Endothelial cell of umbilical vein (primary cell): ENCODE results near the gene ATF5. TPM values are rescaled to one million over a fixed set of nuclear protein-coding genes. Genes with fewer than 3 reads are reported as not detected.

Experiments used
- BruUV-seq: library from RNA; stranded (reverse); fragments of 400-500 nt; replicated peaks from 2 replicates; lab custom pipeline; 2021; lab: Mats Ljungman, UMichigan
- CTCF ChIA-PET: fragments of 300-600, 350-600 bp; sonication (Branson Sonifier 250); formaldehyde crosslinking; loops from one replicate; lab custom pipeline; 2021; ENCODE audit warnings: antibody characterized with exemption, inconsistent platforms; lab: Charles Lee
- POLR2A ChIA-PET: fragments of 300-600, 350-600 bp; sonication (Branson Sonifier 250); formaldehyde crosslinking; loops from one replicate; lab custom pipeline; 2021; ENCODE audit warnings: antibody characterized with exemption, inconsistent platforms; lab: Charles Lee
- DNase-seq: peaks from one replicate; pipeline ENCODE4 v3.0.0-alpha.2; 2011; ENCODE audit warnings: low read depth, low spot score
- FAIRE-seq: peaks from 2 replicates; lab custom pipeline; 2011; peaks lifted over from hg19 to GRCh38; lab: Jason Lieb, UNC
- H2AFZ ChIP-seq: 2 replicates; pipeline ENCODE4 v1.6.0; 2012; ENCODE audit warnings: low read depth, low read length, control low read depth, inconsistent platforms
- H3K27ac ChIP-seq: 2 replicates; pipeline ENCODE4 v1.5.1; 2011; ENCODE audit warnings: low read depth, mild to moderate bottlenecking, control low read depth, low read length, moderate library complexity; ENCODE audit not compliant: insufficient read depth
- H3K27me3 ChIP-seq, 2 experiments: 2 replicates each; pipeline versions ENCODE4 v1.6.0 to v1.6.1; 2011; ENCODE audit warnings: low read length in 2 of 2, mixed read lengths in 1 of 2; ENCODE audit not compliant: control insufficient read depth in 2 of 2, insufficient read depth in 2 of 2
- H3K36me3 ChIP-seq, 2 experiments: 2 replicates in 1 of 2; 3 replicates in 1 of 2; pipeline ENCODE4 v1.5.1; 2011; ENCODE audit warnings: low read length in 2 of 2, mild to moderate bottlenecking in 1 of 2, moderate library complexity in 1 of 2; ENCODE audit not compliant: control insufficient read depth in 2 of 2, insufficient read depth in 2 of 2; ENCODE audit errors: extremely low read depth in 1 of 2
- H3K4me1 ChIP-seq: 3 replicates; pipeline ENCODE4 v1.5.1; 2011; ENCODE audit warnings: mild to moderate bottlenecking, low read length; ENCODE audit not compliant: control insufficient read depth, insufficient read depth; ENCODE audit errors: extremely low read depth
- H3K4me2 ChIP-seq: 2 replicates; pipeline ENCODE4 v1.6.1; 2011; ENCODE audit warnings: low read length, control low read depth, mixed read lengths; ENCODE audit not compliant: insufficient read depth
- H3K4me3 ChIP-seq, 3 experiments: fragments of 200-600 bp in 1 of 3; sonication (generic), shearing (Covaris generic) in 1 of 3; replicated peaks in 1 of 3; 2 replicates each; pipeline ENCODE4 v1.5.1; 2011 to 2016; ENCODE audit warnings: control low read depth in 3 of 3, low read length in 3 of 3, mild to moderate bottlenecking in 2 of 3, inconsistent platforms in 1 of 3, low read depth in 1 of 3, moderate library complexity in 1 of 3; ENCODE audit not compliant: insufficient read depth in 1 of 3
- H3K79me2 ChIP-seq: 2 replicates; pipeline ENCODE4 v1.6.0; 2012; ENCODE audit warnings: low read length, inconsistent platforms; ENCODE audit not compliant: control insufficient read depth, insufficient read depth
- H3K9ac ChIP-seq: replicated peaks from 2 replicates; pipeline ENCODE3; 2011; ENCODE audit warnings: low read length, control low read depth; ENCODE audit not compliant: insufficient read depth; ENCODE audit errors: extremely low read depth
- H3K9me1 ChIP-seq: replicated peaks from 3 replicates; pipeline ENCODE4 v1.6.0; 2011; ENCODE audit warnings: mild to moderate bottlenecking, low read length; ENCODE audit not compliant: control insufficient read depth, insufficient read depth; ENCODE audit errors: extremely low read depth
- H3K9me3 ChIP-seq: replicated peaks from 2 replicates; pipeline ENCODE4 v1.5.1; 2012; ENCODE audit warnings: low read length, inconsistent platforms; ENCODE audit not compliant: control insufficient read depth, insufficient read depth
- H4K20me1 ChIP-seq: replicated peaks from 2 replicates; pipeline ENCODE3; 2011; ENCODE audit warnings: mild to moderate bottlenecking, low read length; ENCODE audit not compliant: control insufficient read depth, insufficient read depth; ENCODE audit errors: extremely low read depth
- CTCF ChIP-seq, 2 donors: IDR thresholded peaks; 1 replicate in 1 of 2; 2 replicates in 1 of 2; pipeline ENCODE4 v1.5.1; 2011; ENCODE audit warnings: low read length in 2 of 2, mild to moderate bottlenecking in 2 of 2, moderate library complexity in 2 of 2, control low read depth in 1 of 2, inconsistent platforms in 1 of 2, low read depth in 1 of 2; ENCODE audit not compliant: insufficient read depth in 1 of 2; ENCODE audit errors: extremely low read depth in 1 of 2
- EZH2 ChIP-seq: IDR thresholded peaks from 2 replicates; pipeline ENCODE4 v1.6.1; 2012; ENCODE audit warnings: borderline replicate concordance, low read depth, mild to moderate bottlenecking, moderate library complexity, low read length, inconsistent platforms; ENCODE audit not compliant: severe bottlenecking
- FOS ChIP-seq: IDR thresholded peaks from 2 replicates; pipeline ENCODE4 v1.6.1; 2011; ENCODE audit warnings: mild to moderate bottlenecking, low read length, moderate library complexity, borderline replicate concordance; ENCODE audit not compliant: insufficient read depth
- MYC ChIP-seq: IDR thresholded peaks from one replicate; pipeline ENCODE4 v1.6.1; 2011; ENCODE audit warnings: mild to moderate bottlenecking, low read depth, low read length
- POLR2A ChIP-seq: IDR thresholded peaks from 2 replicates; pipeline ENCODE4 v1.6.1; 2012; ENCODE audit warnings: low read depth, mild to moderate bottlenecking, control low read depth, low read length
- POLR2AphosphoS5 ChIP-seq: IDR thresholded peaks from 2 replicates; pipeline ENCODE4 v1.6.1; 2012; ENCODE audit warnings: low read depth, mild to moderate bottlenecking, control low read depth, low read length, moderate library complexity; ENCODE audit not compliant: insufficient read depth
- dilution Hi-C: fragments of 300-500 bp; cut with MboI; formaldehyde crosslinking; loops from one replicate; pipeline ENCODE4 v1.15.0; 2019; ENCODE audit warnings: low sequenced_read_pairs; ENCODE audit not compliant: extremely low pct_ligation_motif_present
- intact Hi-C: fragments of 100-400 bp; cut with micrococcal nuclease; formaldehyde crosslinking; loops from one replicate; pipeline ENCODE4 v1.10.0; 2022
- polyA plus RNA-seq, 4 experiments: library from polyadenylated mRNA; depleted of rRNA in 3 of 4; stranded (reverse) in 3 of 4; unstranded in 1 of 4; fragments of >200 nt; gene quantifications; 2 replicates each; pipeline versions ENCODE4 v1.2.1 to v1.2.3, GENCODE V29; 2011 to 2012; ENCODE audit warnings: missing spikeins in 1 of 4
- total RNA-seq: library from RNA; stranded (reverse); gene quantifications from 2 replicates; pipeline ENCODE4 v1.2.3, GENCODE V29; 2021

The ATF5 gene
- total and polyA plus RNA-seq, 2 donors (not counting 3 experiments of a cell fraction or from before 2014, with no cell fraction given), result 23.2 to 46.0 TPM

- H3K9me1 ChIP-seq, result no peaks in the 10 kb centered on the region
- dilution Hi-C loops, result no loop called here
- H3K9me3 ChIP-seq, result no peaks in the 10 kb centered on the region
Observed at GRCh38 chr19:49913720-49914119, 15.3 kb upstream of the ATF5 start.

GRCh38 chr19:49915271-49915670, 13.7 kb upstream of the ATF5 start:
- Histone ChIP-seq H3K79me2 (peaks cover 38% of the 10 kb centered on the region), H3K4me3 (no peak overlapping the region), H2AFZ (no peak overlapping the region), H3K27ac (no peak overlapping the region), H3K4me2 (no peak overlapping the region), H3K4me1 (no peaks in the 10 kb centered on the region), H3K9me1 (no peaks in the 10 kb centered on the region), H3K36me3 (peaks cover 6 to 14% of the 10 kb centered on the region in 2 experiments), H4K20me1 (no peaks in the 10 kb centered on the region), H3K9ac (no peak overlapping the region), H3K9me3 (no peaks in the 10 kb centered on the region), H3K27me3 (no peaks in the 10 kb centered on the region)
- no TSS peak for BruUV-seq
- DNase-seq (no peak), FAIRE-seq (no peak)
- dilution Hi-C loops, result no loop called here
- intact Hi-C loops, result no loop called here
- ChIA-PET CTCF (no interaction called here), POLR2A (no interaction called here)
- TF ChIP-seq CTCF (IDR thresholded peaks at IDR 0.05; ENCODE audit: extremely low read depth in 1 of 2, insufficient read depth in 1 of 2, low read depth in 1 of 2, low read length in 2 of 2) (no peak), MYC (no peak), FOS (no peak), EZH2 (no peak), POLR2AphosphoS5 (no peak), POLR2A (no peak)

More at GRCh38 chr19:49913720-49914119, 15.3 kb upstream of the ATF5 start:
- no peaks in the 10 kb centered on the region for H3K27me3 ChIP-seq
- H3K4me1 ChIP-seq, result no peaks in the 10 kb centered on the region
- BruUV-seq, result no TSS peak
- no peak overlapping the region for H3K27ac ChIP-seq
- TF ChIP-seq POLR2A, result no peak
- TF ChIP-seq FOS, result no peak
- TF ChIP-seq POLR2AphosphoS5, result no peak
- no peak for TF ChIP-seq EZH2
- CTCF ChIA-PET, result interaction anchor here (1.2 kb wide), 1 partner anchor 15 kb away, joined by 3 read pairs; the partner anchor contains the start of gene ATF5
- FAIRE-seq (no peak), DNase-seq (no peak)
- no peaks in the 10 kb centered on the region for H4K20me1 ChIP-seq
- intact Hi-C loops, result no loop called here
- POLR2A ChIA-PET, result no interaction called here
- no peak overlapping the region for H3K9ac ChIP-seq
- no peak overlapping the region for H3K4me3 ChIP-seq
- H3K4me2 ChIP-seq, result no peak overlapping the region
- peaks cover 29% of the 10 kb centered on the region for H3K79me2 ChIP-seq
- H3K36me3 ChIP-seq, result peaks cover 10 to 24% of the 10 kb centered on the region in 2 experiments
- no peak overlapping the region for H2AFZ ChIP-seq
